Natural killer cell (primary cell): ENCODE data around the gene EAF1. TPM values are rescaled to one million over a fixed set of nuclear protein-coding genes. Genes with fewer than 3 reads are reported as not detected.

Source experiments
- ATAC-seq, 3 donors: fragments of 150-1000 bp in 2 of 3; fragments of 200-7000 bp in 1 of 3; cut with Tn5 transposase; 1 replicate in 1 of 3; 2 replicates in 2 of 3; pipeline ENCODE4 v1.10.0; 2021; ENCODE audit warnings: mild to moderate bottlenecking in 2 of 3, moderate library complexity in 2 of 3
- DNase-seq, 2 donors: peaks; one replicate each; pipeline versions ENCODE4 v3.0.0 to v3.0.0-alpha.2; 2013 to 2021; ENCODE audit warnings: mixed read lengths in 1 of 2
- H3K27ac ChIP-seq: one replicate; pipeline ENCODE4 v1.5.1; 2013; ENCODE audit warnings: mild to moderate bottlenecking, low read length
- H3K27me3 ChIP-seq: one replicate; pipeline ENCODE4 v1.6.1; 2013; ENCODE audit warnings: low read length; ENCODE audit not compliant: control insufficient read depth, insufficient read depth
- H3K36me3 ChIP-seq: one replicate; pipeline ENCODE4 v1.6.1; 2013; ENCODE audit warnings: low read length; ENCODE audit not compliant: control insufficient read depth, insufficient read depth
- H3K4me1 ChIP-seq: one replicate; pipeline ENCODE4 v1.6.1; 2013; ENCODE audit warnings: low read length; ENCODE audit not compliant: control insufficient read depth, insufficient read depth
- H3K4me3 ChIP-seq: one replicate; pipeline ENCODE4 v1.5.1; 2013; ENCODE audit warnings: low read length
- H3K9me3 ChIP-seq: one replicate; pipeline ENCODE4 v1.6.1; 2013; ENCODE audit warnings: low read length; ENCODE audit not compliant: control insufficient read depth, insufficient read depth
- H3K27ac Mint-ChIP-seq, 2 donors: one replicate each; pipeline ENCODE4 v1.8.0; 2022; ENCODE audit warnings: mild to moderate bottlenecking in 2 of 2, mixed read lengths in 2 of 2, moderate library complexity in 1 of 2
- H3K27me3 Mint-ChIP-seq, 2 donors: one replicate each; pipeline ENCODE4 v1.8.0; 2022; ENCODE audit warnings: low read depth in 2 of 2, mixed read lengths in 2 of 2
- H3K36me3 Mint-ChIP-seq: one replicate; pipeline ENCODE4 v1.8.0; 2022; ENCODE audit warnings: mixed read lengths
- H3K4me1 Mint-ChIP-seq, 2 donors: one replicate each; pipeline ENCODE4 v1.8.0; 2022; ENCODE audit warnings: mixed read lengths in 2 of 2
- H3K4me3 Mint-ChIP-seq: one replicate; pipeline ENCODE4 v1.8.0; 2022; ENCODE audit warnings: mild to moderate bottlenecking, moderate library complexity, mixed read lengths
- H3K9me3 Mint-ChIP-seq, 2 donors: one replicate each; pipeline ENCODE4 v1.8.0; 2022; ENCODE audit warnings: mixed read lengths in 2 of 2
- CTCF ChIP-seq: fragments of 200-600 bp; IDR thresholded peaks from one replicate; pipeline ENCODE4 v1.8.0; 2022; ENCODE audit warnings: antibody characterized with exemption
- WGBS: methylation state at CpG from one replicate; pipeline ENCODE4 v1.1.7; 2013; ENCODE audit warnings: missing lambda C conversion rate; ENCODE audit not compliant: insufficient coverage; 5-methylcytosine and 5-hydroxymethylcytosine counted together
- intact Hi-C: fragments of 100-400 bp; cut with micrococcal nuclease; formaldehyde crosslinking; loops from one replicate; pipeline ENCODE4 v1.14.2; 2022
- total RNA-seq, 4 donors: library from RNA; stranded (reverse); fragments of 120-200 nt in 1 of 4; gene quantifications; one replicate each; pipeline versions ENCODE4 v1.2.3 to v1.2.4, GENCODE V29; 2013 to 2022

EAF1 gene
- total RNA-seq, 3 donors from 2014 or later (not counting 1 experiment from before 2014, with no cell fraction given) = 39.7 to 45.8 (median 41.5) TPM

GRCh38 chr3:15452961-15453360 lies 25.6 kb downstream of the EAF1 start:
- H3K4me3 Mint-ChIP-seq = no peak overlapping the region
- ATAC-seq = no peak
- no peak for TF ChIP-seq CTCF

DNA sequence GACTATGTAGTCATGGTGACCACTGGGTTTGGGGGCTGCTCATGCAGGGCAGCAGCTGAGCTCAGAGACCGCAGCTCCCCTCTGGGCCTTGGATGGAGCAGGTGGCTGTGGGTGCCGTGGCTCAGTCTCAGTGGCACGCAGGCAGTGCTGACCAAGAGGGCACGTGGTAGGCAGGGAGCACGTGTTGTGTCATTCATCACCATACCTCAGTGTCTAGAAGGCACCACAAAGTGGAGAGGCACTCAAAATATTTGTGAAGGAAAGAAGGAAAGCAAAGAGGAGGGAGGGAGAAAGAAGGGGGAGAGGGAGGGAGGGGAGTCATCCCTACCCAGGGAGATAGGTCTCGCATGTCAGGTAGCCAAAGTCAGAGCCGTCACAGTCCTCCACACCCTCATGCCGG lies 26.1 kb downstream of the EAF1 start:
- Histone ChIP-seq H3K27me3 (no peaks in the 10 kb centered on the region), H3K9me3 (peaks cover 5% of the 10 kb centered on the region), H3K36me3 (peaks cover 7% of the 10 kb centered on the region), H3K27ac (no peak overlapping the region), H3K4me1 (peaks cover 36% of the 10 kb centered on the region), H3K4me3 (no peak overlapping the region)
- H3K27ac Mint-ChIP-seq = no peak overlapping the region
- no peak overlapping the region for H3K4me3 Mint-ChIP-seq
- DNase-seq = no peak
- ATAC-seq = no peak
- WGBS = 88% methylated on average over 7 of the region's 8 CpGs
- H3K27me3 Mint-ChIP-seq = no peaks in the 10 kb centered on the region
- peaks cover 39 to 41% of the 10 kb centered on the region in 2 donors for H3K4me1 Mint-ChIP-seq
- H3K9me3 Mint-ChIP-seq = no peaks in the 10 kb centered on the region
- intact Hi-C loops = no loop called here
- peaks cover 6% of the 10 kb centered on the region for H3K36me3 Mint-ChIP-seq
- no peak for TF ChIP-seq CTCF

More at GRCh38 chr3:15452961-15453360, 25.6 kb downstream of the EAF1 start:
- Histone ChIP-seq H3K9me3 (no peaks in the 10 kb centered on the region), H3K27ac (no peak overlapping the region), H3K36me3 (peaks cover 7% of the 10 kb centered on the region), H3K4me3 (no peak overlapping the region), H3K27me3 (no peaks in the 10 kb centered on the region), H3K4me1 (peaks cover 32% of the 10 kb centered on the region)
- Mint-ChIP-seq H3K36me3 (peaks cover 1% of the 10 kb centered on the region), H3K9me3 (no peaks in the 10 kb centered on the region), H3K27me3 (no peaks in the 10 kb centered on the region), H3K4me1 (peaks cover 34 to 37% of the 10 kb centered on the region in 2 donors), H3K27ac (peak overlapping the region; percentile 88 to 90)
- WGBS = 95% methylated on average over 5 of the region's 5 CpGs
- intact Hi-C loops = no loop called here
- no peak for DNase-seq

DNA sequence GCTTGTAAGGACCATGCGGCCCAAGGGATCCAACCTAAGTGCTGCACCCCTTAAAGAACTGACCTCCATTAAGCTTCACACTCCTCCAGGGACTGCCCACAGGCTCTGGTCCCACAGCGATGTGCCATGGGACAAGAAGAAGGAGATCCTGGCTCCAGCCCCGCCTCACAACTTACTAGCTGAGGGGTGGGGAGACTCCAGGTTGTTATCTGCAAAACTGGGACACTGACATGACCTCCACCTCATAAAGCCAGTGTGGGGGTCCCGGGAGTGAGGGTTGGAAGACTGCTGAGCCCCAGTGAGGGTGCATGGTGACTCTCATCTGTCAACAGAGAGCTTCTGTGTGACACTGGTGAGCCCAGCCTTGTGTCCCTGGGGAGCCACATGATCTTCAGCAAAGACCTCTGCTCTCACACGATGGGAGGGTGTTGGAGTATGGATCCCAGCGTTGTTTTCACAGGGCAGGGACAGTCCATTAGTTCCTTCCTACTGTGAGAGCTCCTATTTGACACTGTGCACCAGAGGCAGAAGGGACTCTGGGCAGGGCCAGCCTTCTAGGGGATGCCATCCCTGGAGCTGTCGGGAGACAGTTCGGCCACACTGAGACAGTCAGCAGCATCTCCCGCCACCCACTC lies 26.7 kb downstream of the EAF1 start:
- ATAC-seq (no peak), DNase-seq (no peak)
- H3K27me3 ChIP-seq = no peaks in the 10 kb centered on the region
- no peak overlapping the region for H3K27ac ChIP-seq
- no peak overlapping the region for H3K4me3 ChIP-seq
- H3K4me3 Mint-ChIP-seq = no peak overlapping the region
- H3K36me3 Mint-ChIP-seq = peaks cover 6% of the 10 kb centered on the region
- no peaks in the 10 kb centered on the region for H3K27me3 Mint-ChIP-seq
- peaks cover 37 to 41% of the 10 kb centered on the region in 2 donors for H3K4me1 Mint-ChIP-seq
- no peak overlapping the region for H3K27ac Mint-ChIP-seq
- TF ChIP-seq CTCF = no peak
- H3K36me3 ChIP-seq = peaks cover 7% of the 10 kb centered on the region
- peaks cover 36% of the 10 kb centered on the region for H3K4me1 ChIP-seq
- WGBS = 89% methylated on average over 8 of the region's 9 CpGs
- peaks cover 5% of the 10 kb centered on the region for H3K9me3 ChIP-seq
- intact Hi-C loops = no loop called here
- no peaks in the 10 kb centered on the region for H3K9me3 Mint-ChIP-seq

- no peak for ATAC-seq
- peaks cover 30% of the 10 kb centered on the region for H3K4me1 ChIP-seq
- peaks cover 31 to 35% of the 10 kb centered on the region in 2 donors for H3K4me1 Mint-ChIP-seq
These were observed 27.6 kb downstream of the EAF1 start for GRCh38 chr3:15454965-15455364.

More at GRCh38 chr3:15454965-15455364, 27.6 kb downstream of the EAF1 start:
- Mint-ChIP-seq H3K9me3 (no peaks in the 10 kb centered on the region), H3K27me3 (no peaks in the 10 kb centered on the region), H3K36me3 (peaks cover 6% of the 10 kb centered on the region), H3K4me3 (no peak overlapping the region), H3K27ac (no peak overlapping the region)
- H3K4me3 ChIP-seq = no peak overlapping the region
- peaks cover 7% of the 10 kb centered on the region for H3K36me3 ChIP-seq
- DNase-seq = no peak
- H3K9me3 ChIP-seq = peaks cover 5% of the 10 kb centered on the region
- H3K27me3 ChIP-seq = no peaks in the 10 kb centered on the region
- no peak overlapping the region for H3K27ac ChIP-seq
- intact Hi-C loops = no loop called here
- no peak for TF ChIP-seq CTCF
